ENCODE measurements around the gene SHPK. TPM values are rescaled to one million over a fixed set of nuclear protein-coding genes. Genes with fewer than 3 reads are reported as not detected.

The SHPK gene
- total RNA-seq, 3 donors from 2014 or later (not counting 1 experiment from before 2014, with no cell fraction given) = 5.8 to 9.3 (median 8.9) TPM

DNA sequence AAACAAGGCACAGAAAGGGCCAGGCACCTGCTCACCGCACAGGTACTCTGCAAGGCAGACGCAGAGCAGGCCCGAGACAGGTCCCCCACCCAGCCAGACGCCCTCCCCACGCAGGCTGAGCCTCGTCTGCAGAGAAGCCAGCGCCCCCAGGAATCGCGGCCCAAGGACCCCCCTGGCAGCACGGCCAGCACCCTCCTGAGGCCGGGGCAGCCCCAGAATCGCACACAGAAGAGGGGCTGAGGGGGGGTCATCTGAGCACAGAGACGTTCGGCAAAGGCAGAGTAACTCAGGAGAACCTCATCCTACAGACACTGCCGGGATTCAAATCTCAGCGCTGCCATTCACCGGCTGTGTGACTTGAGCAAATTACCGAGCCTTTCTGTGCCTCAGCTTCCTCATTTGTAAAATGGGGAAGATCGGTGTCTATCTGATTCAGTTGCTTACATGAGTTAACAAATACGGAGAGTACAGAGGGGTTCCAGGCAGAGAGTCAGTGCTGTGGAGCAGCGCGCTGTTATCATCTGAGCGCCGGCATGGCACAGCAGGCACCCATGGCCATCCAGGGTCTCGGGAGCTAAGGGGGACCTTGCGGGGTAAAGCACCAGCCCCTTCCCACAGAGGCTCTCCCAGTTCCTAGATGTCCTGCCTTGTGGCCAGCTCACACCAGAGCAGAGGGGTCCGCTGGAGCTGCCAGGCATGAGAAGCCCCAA is 42.9 kb upstream of the SHPK start:
- Histone ChIP-seq H3K27me3 (ENCODE audit: control insufficient read depth, insufficient read depth, low read length) (no peaks in the 10 kb centered on the region), H3K4me3 (ENCODE audit: low read length) (no peak overlapping the region), H3K36me3 (ENCODE audit: control insufficient read depth, insufficient read depth, low read length) (no peaks in the 10 kb centered on the region), H3K27ac (ENCODE audit: low read length) (no peak overlapping the region), H3K9me3 (ENCODE audit: control insufficient read depth, insufficient read depth, low read length) (no peaks in the 10 kb centered on the region), H3K4me1 (ENCODE audit: control insufficient read depth, insufficient read depth, low read length) (peaks cover 18% of the 10 kb centered on the region)
- no peak for DNase-seq
- TF ChIP-seq, protein P1, sequence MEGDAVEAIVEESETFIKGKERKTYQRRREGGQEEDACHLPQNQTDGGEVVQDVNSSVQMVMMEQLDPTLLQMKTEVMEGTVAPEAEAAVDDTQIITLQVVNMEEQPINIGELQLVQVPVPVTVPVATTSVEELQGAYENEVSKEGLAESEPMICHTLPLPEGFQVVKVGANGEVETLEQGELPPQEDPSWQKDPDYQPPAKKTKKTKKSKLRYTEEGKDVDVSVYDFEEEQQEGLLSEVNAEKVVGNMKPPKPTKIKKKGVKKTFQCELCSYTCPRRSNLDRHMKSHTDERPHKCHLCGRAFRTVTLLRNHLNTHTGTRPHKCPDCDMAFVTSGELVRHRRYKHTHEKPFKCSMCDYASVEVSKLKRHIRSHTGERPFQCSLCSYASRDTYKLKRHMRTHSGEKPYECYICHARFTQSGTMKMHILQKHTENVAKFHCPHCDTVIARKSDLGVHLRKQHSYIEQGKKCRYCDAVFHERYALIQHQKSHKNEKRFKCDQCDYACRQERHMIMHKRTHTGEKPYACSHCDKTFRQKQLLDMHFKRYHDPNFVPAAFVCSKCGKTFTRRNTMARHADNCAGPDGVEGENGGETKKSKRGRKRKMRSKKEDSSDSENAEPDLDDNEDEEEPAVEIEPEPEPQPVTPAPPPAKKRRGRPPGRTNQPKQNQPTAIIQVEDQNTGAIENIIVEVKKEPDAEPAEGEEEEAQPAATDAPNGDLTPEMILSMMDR (IDR thresholded peaks at IDR 0.05) = no peak
- Mint-ChIP-seq H3K36me3 (no peaks in the 10 kb centered on the region), H3K4me1 (peaks cover 0 to 6% of the 10 kb centered on the region in 2 donors), H3K27ac (no peak overlapping the region), H3K27me3 (ENCODE audit: low read depth in 2 of 2) (no peaks in the 10 kb centered on the region), H3K4me3 (no peak overlapping the region), H3K9me3 (no peaks in the 10 kb centered on the region)
- intact Hi-C loops (cut with micrococcal nuclease) = no loop called here
- 93% methylated on average over 27 of the region's 27 CpGs for WGBS (ENCODE audit: insufficient coverage)
- ATAC-seq = no peak

DNA sequence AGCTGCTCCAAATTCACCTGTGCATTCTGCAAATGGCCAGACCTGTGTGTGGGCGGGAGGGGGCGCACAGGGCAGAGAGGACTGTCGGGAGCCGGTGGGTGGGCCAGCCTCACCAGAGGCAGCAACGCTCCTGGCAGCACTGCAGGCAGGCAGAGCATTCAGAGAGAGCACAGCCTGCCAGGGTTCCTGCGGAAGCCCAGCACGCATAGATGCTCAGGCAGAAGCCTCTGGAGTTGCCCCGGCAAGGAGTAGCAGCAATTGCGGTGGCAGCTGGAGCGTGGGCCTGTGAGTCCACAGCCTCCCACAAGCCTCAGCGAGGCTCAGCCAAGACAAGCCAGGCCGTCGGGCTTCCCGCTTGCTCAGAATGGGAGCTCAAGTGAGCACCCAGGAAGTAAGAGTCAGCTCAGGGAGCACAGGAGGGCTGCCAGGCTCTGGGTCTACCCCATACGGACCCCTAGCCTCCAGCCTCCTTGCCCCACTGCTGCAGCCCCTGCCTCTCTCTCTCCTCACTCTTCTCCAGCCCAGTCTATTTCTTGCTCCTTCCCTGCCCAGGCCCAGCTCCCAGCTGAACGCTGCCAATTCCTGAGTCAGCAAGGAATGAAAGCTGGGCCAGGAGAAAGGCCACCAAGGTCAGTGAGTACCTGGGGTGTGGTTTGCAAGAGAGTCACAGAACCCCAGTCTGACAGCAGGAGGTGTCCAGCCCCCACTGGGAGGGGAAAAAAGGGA is 42.2 kb upstream of the SHPK start:
- Mint-ChIP-seq H3K36me3 (no peaks in the 10 kb centered on the region), H3K4me1 (peaks cover 0 to 4% of the 10 kb centered on the region in 2 donors), H3K27ac (no peak overlapping the region), H3K4me3 (no peak overlapping the region), H3K27me3 (ENCODE audit: low read depth in 2 of 2) (no peaks in the 10 kb centered on the region), H3K9me3 (no peaks in the 10 kb centered on the region)
- Histone ChIP-seq H3K4me3 (ENCODE audit: low read length) (no peak overlapping the region), H3K36me3 (ENCODE audit: control insufficient read depth, insufficient read depth, low read length) (no peaks in the 10 kb centered on the region), H3K27ac (ENCODE audit: low read length) (no peak overlapping the region), H3K9me3 (ENCODE audit: control insufficient read depth, insufficient read depth, low read length) (no peaks in the 10 kb centered on the region), H3K27me3 (ENCODE audit: control insufficient read depth, insufficient read depth, low read length) (no peaks in the 10 kb centered on the region), H3K4me1 (ENCODE audit: control insufficient read depth, insufficient read depth, low read length) (peaks cover 11% of the 10 kb centered on the region)
- TF ChIP-seq, protein P1 (IDR thresholded peaks at IDR 0.05) = no peak
- no peak for ATAC-seq
- intact Hi-C loops (cut with micrococcal nuclease) = no loop called here
- 90% methylated on average over 16 of the region's 16 CpGs for WGBS (ENCODE audit: insufficient coverage)
- no peak for DNase-seq

DNA sequence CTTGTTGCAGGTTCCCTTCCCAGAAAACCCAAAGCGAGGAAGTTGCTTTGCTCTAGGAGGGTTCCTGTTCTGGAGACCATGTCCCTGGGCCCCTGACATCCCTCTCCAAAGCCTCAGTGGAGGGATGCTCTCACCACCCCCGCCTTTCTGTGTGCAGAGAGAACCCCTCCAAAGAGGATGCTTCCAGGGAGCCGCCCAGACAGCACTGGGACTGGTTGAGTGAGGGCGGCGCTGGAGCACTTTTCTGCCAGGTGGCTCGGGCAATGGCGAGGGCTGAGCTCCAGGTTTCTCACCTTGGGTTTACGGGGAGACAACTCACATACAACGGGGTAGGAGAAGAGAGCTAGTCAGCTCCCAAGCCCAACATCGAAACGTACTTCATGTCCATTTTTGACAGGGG is 39.8 kb upstream of the SHPK start:
- no peaks in the 10 kb centered on the region for H3K27me3 Mint-ChIP-seq (ENCODE audit: low read depth in 2 of 2)
- no peak for DNase-seq
- no peak for ATAC-seq
- H3K4me3 Mint-ChIP-seq = no peak overlapping the region
- no peak overlapping the region for H3K27ac Mint-ChIP-seq
- 95% methylated on average over 11 of the region's 11 CpGs for WGBS (ENCODE audit: insufficient coverage)
- Histone ChIP-seq H3K9me3 (ENCODE audit: control insufficient read depth, insufficient read depth, low read length) (no peaks in the 10 kb centered on the region), H3K27ac (ENCODE audit: low read length) (no peak overlapping the region), H3K27me3 (ENCODE audit: control insufficient read depth, insufficient read depth, low read length) (no peaks in the 10 kb centered on the region), H3K4me1 (ENCODE audit: control insufficient read depth, insufficient read depth, low read length) (no peaks in the 10 kb centered on the region), H3K4me3 (ENCODE audit: low read length) (no peak overlapping the region), H3K36me3 (ENCODE audit: control insufficient read depth, insufficient read depth, low read length) (no peaks in the 10 kb centered on the region)
- no peaks in the 10 kb centered on the region for H3K36me3 Mint-ChIP-seq
- TF ChIP-seq, protein P1 (IDR thresholded peaks at IDR 0.05) = no peak
- H3K9me3 Mint-ChIP-seq = no peaks in the 10 kb centered on the region
- H3K4me1 Mint-ChIP-seq = no peaks in the 10 kb centered on the region
- intact Hi-C loops (cut with micrococcal nuclease) = no loop called here

Data from natural killer cell (primary cell).